Naive thymus-derived CD4-positive, alpha-beta T cell (primary cell): ENCODE data around the gene DHX29. TPM values are rescaled to one million over a fixed set of nuclear protein-coding genes. Genes with fewer than 3 reads are reported as not detected.

Experiments
- polyA plus RNA-seq, 2 donors: library from polyadenylated mRNA; unstranded; fragments of 300-500 nt; fragmentation: Illumina TruSeq; gene quantifications; one replicate each; pipeline ENCODE4 v1.2.3, GENCODE V29; 2021
- total RNA-seq, 6 experiments: library from RNA in 5 of 6; stranded (reverse) in 5 of 6; gene quantifications; 1 replicate in 5 of 6; 2 replicates in 1 of 6; pipeline ENCODE4 v1.2.3 and lab custom pipeline; 2021 to 2026

The DHX29 gene
- total and polyA plus RNA-seq, 7 experiments from 2014 or later = 5.8 to 19.2 (median 12.6) TPM

Other genes with a start within 250 kb of the DHX29 start
- gene GZMA, start 205.0 kb downstream of the DHX29 start, total RNA-seq = 1,000 to 10,000 TPM in 1 of 5 experiments, 10 to 100 TPM in 2, 1 to 10 TPM in 2; 2.0 to 1,076 (median 10.9) TPM
- gene GZMA, start 205.0 kb downstream of the DHX29 start, polyA plus RNA-seq = 10 to 100 TPM in 1 of 2 donors, 1 to 10 TPM in 1; 4.5 to 13.8 TPM
- gene GPX8, start 147.5 kb downstream of the DHX29 start, total RNA-seq = not detected
- not detected for gene GPX8, start 147.5 kb downstream of the DHX29 start, polyA plus RNA-seq
- gene CDC20B, start 134.5 kb downstream of the DHX29 start, total RNA-seq = under 1 TPM in 1 of 5 experiments, not detected in 4; 0.44 TPM
- gene CDC20B, start 134.5 kb downstream of the DHX29 start, polyA plus RNA-seq = not detected
- not detected for gene MCIDAS, start 80.4 kb downstream of the DHX29 start, total RNA-seq
- gene MCIDAS, start 80.4 kb downstream of the DHX29 start, polyA plus RNA-seq = not detected
- not detected for gene CCNO, start 74.1 kb downstream of the DHX29 start, total RNA-seq
- gene CCNO, start 74.1 kb downstream of the DHX29 start, polyA plus RNA-seq = not detected
- gene MTREX, start 295 bp upstream of the DHX29 start, total RNA-seq = 10 to 100 TPM; 64.0 to 83.7 (median 66.3) TPM
- 10 to 100 TPM; 29.6 to 35.7 TPM for gene MTREX, start 295 bp upstream of the DHX29 start, polyA plus RNA-seq
- 10 to 100 TPM in 2 of 5 experiments, 1 to 10 TPM in 3; 8.0 to 31.3 (median 8.4) TPM for gene PLPP1, start 227.3 kb upstream of the DHX29 start, total RNA-seq
- 10 to 100 TPM; 20.3 to 24.3 TPM for gene PLPP1, start 227.3 kb upstream of the DHX29 start, polyA plus RNA-seq